H1 (cell line): Measurements from ENCODE around the gene SESN1. TPM values are rescaled to one million over a fixed set of nuclear protein-coding genes. Genes with fewer than 3 reads are reported as not detected.

Experiments
- ATF2 ChIP-seq: IDR thresholded peaks from 2 replicates; pipeline ENCODE4 v1.6.1; 2012; ENCODE audit warnings: low read length, inconsistent platforms
- CEBPB ChIP-seq: IDR thresholded peaks from 2 replicates; pipeline ENCODE4 v1.6.1; 2012; ENCODE audit warnings: low read depth, low read length
- CHD7 ChIP-seq: fragments of 300-600 bp; sonication (generic); IDR thresholded peaks from 2 replicates; pipeline ENCODE4 v1.7.1; 2012; ENCODE audit warnings: low read length, moderate library complexity, mild to moderate bottlenecking, inconsistent platforms; ENCODE audit not compliant: insufficient replicate concordance
- KDM1A ChIP-seq: fragments of 200-600, 300-600 bp; sonication (generic); IDR thresholded peaks from 2 replicates; pipeline ENCODE4 v1.7.1; 2016; ENCODE audit warnings: mild to moderate bottlenecking, low read length, borderline replicate concordance
- SP1 ChIP-seq: IDR thresholded peaks from 2 replicates; pipeline ENCODE4 v1.6.1; 2011; ENCODE audit warnings: low read depth, low read length
- TCF12 ChIP-seq: IDR thresholded peaks from 2 replicates; pipeline ENCODE4 v1.6.1; 2011; ENCODE audit warnings: low read depth, mild to moderate bottlenecking, low read length
- polyA plus RNA-seq, 7 experiments: library from polyadenylated mRNA; depleted of rRNA in 3 of 7; stranded (reverse) in 5 of 7; unstranded in 2 of 7; fragments of >200 nt in 5 of 7; fragments of 200-250 nt in 2 of 7; gene quantifications; 1 replicate in 5 of 7; 2 replicates in 1 of 7; 4 replicates in 1 of 7; pipeline versions ENCODE4 v1.2.1 to v1.2.3, GENCODE V29; 2011 to 2013; ENCODE audit warnings: missing spikeins in 2 of 7, mixed read lengths in 2 of 7
- total RNA-seq: library from RNA; stranded (reverse); fragmentation: NEBNext Ultra II Directional; extraction: Animal tissue kit (Norgen Biotek cat#: 25700); gene quantifications from 2 replicates; pipeline ENCODE4 v1.2.1, GENCODE V29; 2021

The SESN1 gene
- total and polyA plus RNA-seq, 2 of the 8 experiments (the other 6 are each of a cell fraction or from before 2014, with no cell fraction given) = 12.8 to 15.6 TPM

GRCh38 chr6:109045493-109045892 is 49.2 kb downstream of the SESN1 start (continued):
- TF ChIP-seq CHD7 (no peak), KDM1A (no peak), ATF2 (no peak), SP1 (no peak), TCF12 (no peak), CEBPB (no peak)
- TF ChIP-seq, all 59 proteins: peak for 0
